Activated naive CD4-positive, alpha-beta T cell treated with anti-CD3 and anti-CD28 coated beads for 36 hours (primary cell): ENCODE data around the gene RPGR. TPM values are rescaled to one million over a fixed set of nuclear protein-coding genes. Genes with fewer than 3 reads are reported as not detected.

Experiments
- CTCF ChIA-PET: fragments of 350-600 bp; sonication (Branson Sonifier 250); formaldehyde crosslinking; loops from one replicate; lab custom pipeline; 2021; ENCODE audit warnings: antibody characterized with exemption; lab: Charles Lee
- DNase-seq: peaks from one replicate; pipeline ENCODE4 v3.0.0-alpha.2; 2020
- H3K27ac Mint-ChIP-seq: one replicate; pipeline ENCODE4 v1.8.0; 2021; ENCODE audit warnings: mild to moderate bottlenecking, mixed read lengths
- H3K27me3 Mint-ChIP-seq: one replicate; pipeline ENCODE4 v1.8.0; 2021; ENCODE audit warnings: low read depth, mixed read lengths
- H3K36me3 Mint-ChIP-seq: one replicate; pipeline ENCODE4 v1.8.0; 2021; ENCODE audit warnings: low read depth, mixed read lengths
- H3K4me1 Mint-ChIP-seq: one replicate; pipeline ENCODE4 v1.8.0; 2021; ENCODE audit warnings: low read depth, mixed read lengths
- H3K4me3 Mint-ChIP-seq: one replicate; pipeline ENCODE4 v1.8.0; 2021; ENCODE audit warnings: mild to moderate bottlenecking, moderate library complexity, mixed read lengths
- H3K9me3 Mint-ChIP-seq: one replicate; pipeline ENCODE4 v1.8.0; 2021; ENCODE audit warnings: mixed read lengths
- intact Hi-C: fragments of 100-400 bp; cut with micrococcal nuclease; formaldehyde crosslinking; loops from one replicate; pipeline ENCODE4 v1.15.1; 2023
- total RNA-seq, 2 experiments: library from RNA; stranded (reverse); gene quantifications; one replicate each; pipeline ENCODE4 v1.2.3, GENCODE V29; 2021

The RPGR gene
- total RNA-seq: 1 to 10 TPM; 6.5 to 7.4 TPM

GRCh38 chrX:38327007-38327774 lies at the start of gene RPGR:
Gene RPGR, minus strand, starts transcription at chrX:38327509. Its CDS starts 142 bp downstream, at chrX:38327367.
- peak; percentile 93 for DNase-seq
- H3K27me3 Mint-ChIP-seq: no peaks in the 10 kb centered on the region
- CTCF ChIA-PET: interaction anchor here (1.3 to 1.6 kb wide), 4 partner anchors 10 to 136 kb away, joined by 3 to 8 read pairs (median 5); no protein-coding TSS in a partner anchor
- H3K4me1 Mint-ChIP-seq: peaks cover 13% of the 10 kb centered on the region
- peak within 1 kb of the TSS; percentile 75 for H3K27ac Mint-ChIP-seq
- intact Hi-C loops: loop anchor here (1.0 to 2.0 kb wide), 6 partner anchors 66 to 580 kb away; partner anchors contain the start of genes DYNLT3, SRPX and TSPAN7
- H3K4me3 Mint-ChIP-seq: peak within 1 kb of the TSS; percentile 89
- H3K36me3 Mint-ChIP-seq: no peaks in the 10 kb centered on the region
- no peaks in the 10 kb centered on the region for H3K9me3 Mint-ChIP-seq

- no peaks in the 10 kb centered on the region for H3K36me3 Mint-ChIP-seq
- no peak for DNase-seq
- intact Hi-C loops: no loop called here
- peaks cover 4% of the 10 kb centered on the region for H3K27me3 Mint-ChIP-seq
- no peaks in the 10 kb centered on the region for H3K4me1 Mint-ChIP-seq
- no peak overlapping the region for H3K4me3 Mint-ChIP-seq
- CTCF ChIA-PET: no interaction called here
- H3K9me3 Mint-ChIP-seq: no peaks in the 10 kb centered on the region
- H3K27ac Mint-ChIP-seq: no peak overlapping the region
Observed at GRCh38 chrX:38376747-38377146, 49.4 kb upstream of the RPGR start.

GRCh38 chrX:38375891-38376290 lies 48.6 kb upstream of the RPGR start:
- intact Hi-C loops: no loop called here
- Mint-ChIP-seq H3K4me1 (no peaks in the 10 kb centered on the region), H3K4me3 (no peak overlapping the region), H3K36me3 (no peaks in the 10 kb centered on the region), H3K27ac (no peak overlapping the region), H3K9me3 (no peaks in the 10 kb centered on the region), H3K27me3 (peaks cover 4% of the 10 kb centered on the region)
- CTCF ChIA-PET: no interaction called here
- no peak for DNase-seq

- intact Hi-C loops: no loop called here
- no peaks in the 10 kb centered on the region for H3K9me3 Mint-ChIP-seq
- H3K4me3 Mint-ChIP-seq: no peak overlapping the region
- H3K4me1 Mint-ChIP-seq: no peaks in the 10 kb centered on the region
- no peaks in the 10 kb centered on the region for H3K36me3 Mint-ChIP-seq
- H3K27ac Mint-ChIP-seq: no peak overlapping the region
- H3K27me3 Mint-ChIP-seq: peaks cover 4% of the 10 kb centered on the region
- no peak for DNase-seq
- CTCF ChIA-PET: no interaction called here
Observed at GRCh38 chrX:38374431-38374830, 47.1 kb upstream of the RPGR start.

GRCh38 chrX:38371641-38372040 lies 44.3 kb upstream of the RPGR start:
- intact Hi-C loops: no loop called here
- H3K4me3 Mint-ChIP-seq: no peak overlapping the region
- DNase-seq: no peak
- H3K27ac Mint-ChIP-seq: no peak overlapping the region
- no peaks in the 10 kb centered on the region for H3K4me1 Mint-ChIP-seq
- H3K9me3 Mint-ChIP-seq: no peaks in the 10 kb centered on the region
- no peaks in the 10 kb centered on the region for H3K36me3 Mint-ChIP-seq
- CTCF ChIA-PET: no interaction called here
- no peaks in the 10 kb centered on the region for H3K27me3 Mint-ChIP-seq

- no peak overlapping the region for H3K27ac Mint-ChIP-seq
- no peaks in the 10 kb centered on the region for H3K36me3 Mint-ChIP-seq
- intact Hi-C loops: no loop called here
- H3K9me3 Mint-ChIP-seq: no peaks in the 10 kb centered on the region
- DNase-seq: no peak
- no peak overlapping the region for H3K4me3 Mint-ChIP-seq
- CTCF ChIA-PET: no interaction called here
- no peaks in the 10 kb centered on the region for H3K4me1 Mint-ChIP-seq
- no peaks in the 10 kb centered on the region for H3K27me3 Mint-ChIP-seq
Observed at GRCh38 chrX:38368774-38369173, 41.5 kb upstream of the RPGR start.

GRCh38 chrX:38365954-38366353 lies 38.6 kb upstream of the RPGR start:
- Mint-ChIP-seq H3K9me3 (no peaks in the 10 kb centered on the region), H3K27me3 (no peaks in the 10 kb centered on the region), H3K4me3 (no peak overlapping the region), H3K27ac (no peak overlapping the region), H3K4me1 (no peaks in the 10 kb centered on the region), H3K36me3 (no peaks in the 10 kb centered on the region)
- DNase-seq: no peak
- intact Hi-C loops: no loop called here
- CTCF ChIA-PET: interaction anchor here (0.6 to 0.8 kb wide), 2 partner anchors 17 to 620 kb away, joined by 3 to 4 read pairs; no protein-coding TSS in a partner anchor

GRCh38 chrX:38363046-38363445 lies 35.7 kb upstream of the RPGR start:
- Mint-ChIP-seq H3K4me1 (no peaks in the 10 kb centered on the region), H3K27me3 (no peaks in the 10 kb centered on the region), H3K4me3 (no peak overlapping the region), H3K36me3 (no peaks in the 10 kb centered on the region), H3K9me3 (no peaks in the 10 kb centered on the region), H3K27ac (no peak overlapping the region)
- CTCF ChIA-PET: no interaction called here
- no peak for DNase-seq
- intact Hi-C loops: no loop called here

- Mint-ChIP-seq H3K4me3 (no peak overlapping the region), H3K27ac (no peak overlapping the region), H3K4me1 (no peaks in the 10 kb centered on the region), H3K36me3 (no peaks in the 10 kb centered on the region), H3K9me3 (no peaks in the 10 kb centered on the region), H3K27me3 (no peaks in the 10 kb centered on the region)
- intact Hi-C loops: no loop called here
- DNase-seq: no peak
- CTCF ChIA-PET: no interaction called here
Observed at GRCh38 chrX:38357747-38358673, 30.7 kb upstream of the RPGR start.

- intact Hi-C loops: no loop called here
- no peaks in the 10 kb centered on the region for H3K9me3 Mint-ChIP-seq
- H3K4me1 Mint-ChIP-seq: no peaks in the 10 kb centered on the region
- no peak overlapping the region for H3K4me3 Mint-ChIP-seq
- no peak overlapping the region for H3K27ac Mint-ChIP-seq
- DNase-seq: no peak
- CTCF ChIA-PET: no interaction called here
- H3K36me3 Mint-ChIP-seq: no peaks in the 10 kb centered on the region
- no peaks in the 10 kb centered on the region for H3K27me3 Mint-ChIP-seq
Observed at GRCh38 chrX:38356401-38356800, 29.1 kb upstream of the RPGR start.

GRCh38 chrX:38352362-38352761 lies 25.1 kb upstream of the RPGR start, which contains the start of gene OTC:
Gene OTC, plus strand, starts transcription at chrX:38352604. Its CDS starts 93 bp downstream, at chrX:38352697.
- no peaks in the 10 kb centered on the region for H3K9me3 Mint-ChIP-seq
- H3K4me1 Mint-ChIP-seq: no peaks in the 10 kb centered on the region
- CTCF ChIA-PET: no interaction called here
- DNase-seq: no peak
- H3K27me3 Mint-ChIP-seq: peaks cover 2% of the 10 kb centered on the region
- intact Hi-C loops: no loop called here
- no peaks in the 10 kb centered on the region for H3K36me3 Mint-ChIP-seq
- H3K27ac Mint-ChIP-seq: no peak within 1 kb of the TSS
- H3K4me3 Mint-ChIP-seq: no peak within 1 kb of the TSS

GRCh38 chrX:38351346-38351745 lies 24.0 kb upstream of the RPGR start:
- H3K4me1 Mint-ChIP-seq: no peaks in the 10 kb centered on the region
- no peaks in the 10 kb centered on the region for H3K36me3 Mint-ChIP-seq
- no peak for DNase-seq
- no peak overlapping the region for H3K4me3 Mint-ChIP-seq
- peaks cover 2% of the 10 kb centered on the region for H3K27me3 Mint-ChIP-seq
- CTCF ChIA-PET: no interaction called here
- H3K27ac Mint-ChIP-seq: no peak overlapping the region
- no peaks in the 10 kb centered on the region for H3K9me3 Mint-ChIP-seq
- intact Hi-C loops: no loop called here
